MG63 (cell line): ENCODE data around the gene TICAM1. TPM values are rescaled to one million over a fixed set of nuclear protein-coding genes. Genes with fewer than 3 reads are reported as not detected.

Experiments used
- total RNA-seq: library from RNA; depleted of rRNA; stranded (reverse); fragments of >200 nt; shearing (Covaris generic); gene quantifications from 2 replicates; pipeline ENCODE4 v1.2.3, GENCODE V29; 2014; ENCODE audit warnings: low replicate concordance; rRNA removed

The TICAM1 gene
- total RNA-seq, 1 experiment from 2014 or later = 3.2 TPM

Other genes with a start within 250 kb of the TICAM1 start
- gene TNFAIP8L1, start 192.2 kb downstream of the TICAM1 start, total RNA-seq = 1.2 and 1.5 TPM in 2 replicates
- gene MYDGF, start 161.4 kb downstream of the TICAM1 start, total RNA-seq = 161 and 252 TPM in 2 replicates
- gene DPP9, start 107.9 kb downstream of the TICAM1 start, total RNA-seq = 16.1 and 17.0 TPM in 2 replicates
- gene FEM1A, start 40.0 kb downstream of the TICAM1 start, total RNA-seq = 7.2 and 9.2 TPM in 2 replicates
- gene PLIN3, start 36.0 kb upstream of the TICAM1 start, total RNA-seq = 140 and 291 TPM in 2 replicates
- gene ARRDC5, start 71.2 kb upstream of the TICAM1 start, total RNA-seq = not detected in 2 replicates
- 47.1 and 56.8 TPM in 2 replicates for gene UHRF1, start 77.8 kb upstream of the TICAM1 start, total RNA-seq
- gene KDM4B, start 137.4 kb upstream of the TICAM1 start, total RNA-seq = 10.3 and 23.5 TPM in 2 replicates